RPMI7951 (cell line): Measurements from ENCODE around the gene ADGRG6. TPM values are rescaled to one million over a fixed set of nuclear protein-coding genes. Genes with fewer than 3 reads are reported as not detected.
A peak's percentile ranks its signal among the peaks of the same experiment; 100 is the strongest.

Experiments used
- DNase-seq: peaks from one replicate; pipeline ENCODE4 v3.0.0-alpha.2; 2012; ENCODE audit warnings: low read depth
- total RNA-seq: library from RNA; depleted of rRNA; stranded (reverse); fragments of >200 nt; shearing (Covaris generic); gene quantifications from 2 replicates; pipeline ENCODE4 v1.2.3, GENCODE V29; 2014; rRNA removed

Gene ADGRG6
- total RNA-seq, 1 experiment from 2014 or later, result 3.2 TPM

- no peak for DNase-seq
Measured at GRCh38 chr6:142485256-142485655, 183.4 kb downstream of the ADGRG6 start.

- peak; percentile 17 for DNase-seq
Measured at GRCh38 chr6:142489722-142490610, 188.2 kb downstream of the ADGRG6 start.

Other genes with a start within 250 kb of the ADGRG6 start
- gene GJE1, start 169.1 kb upstream of the ADGRG6 start, total RNA-seq, result not detected in 2 replicates
- gene NMBR, start 154.9 kb upstream of the ADGRG6 start, total RNA-seq, result not detected in 2 replicates
- gene VTA1, start 154.7 kb upstream of the ADGRG6 start, total RNA-seq, result 108 and 128 TPM in 2 replicates